ENCODE data around the gene GLOD4.
"Not testable (repeated sequence)": the region's sequence is repeated elsewhere in the genome, so short reads cannot be mapped to it uniquely, and the experiment has no call there.

Gene GLOD4

DNA sequence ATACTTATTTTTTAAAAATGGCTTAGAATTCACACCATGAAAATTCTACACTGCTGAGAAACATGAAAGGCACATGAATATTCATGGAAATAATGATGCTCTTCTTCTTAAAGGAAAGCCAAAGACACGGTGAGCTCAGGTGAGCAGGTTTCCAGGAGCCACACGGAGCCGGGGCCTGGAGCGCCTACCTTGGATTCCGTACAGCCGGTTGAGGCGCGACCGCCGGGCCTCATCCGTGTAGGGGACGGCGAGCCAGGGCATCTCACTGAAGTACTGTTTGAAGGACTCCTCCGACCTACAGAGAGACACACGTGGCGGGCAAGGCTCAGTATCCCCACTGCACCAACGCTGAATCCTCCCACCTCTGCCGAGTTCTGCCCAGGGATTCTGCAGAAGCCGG is 37.2 kb upstream of the GLOD4 start:
- no peaks in the 10 kb centered on the region for H3K27me3 ChIP-seq (ENCODE audit: control insufficient read depth in 5 of 5, insufficient read depth in 4 of 5, low read length in 5 of 5)
- H3K4me3 ChIP-seq (ENCODE audit: low read depth in 1 of 5, low read length in 5 of 5): no peak overlapping the region
- H3K36me3 ChIP-seq (ENCODE audit: control insufficient read depth in 5 of 5, insufficient read depth in 5 of 5, low read length in 5 of 5): peaks cover 0 to 29% (median 18%) of the 10 kb centered on the region in 5 donors
- H3K9ac ChIP-seq (ENCODE audit: low read length in 5 of 5): no peak overlapping the region
- no peaks in the 10 kb centered on the region for H3K4me1 ChIP-seq (ENCODE audit: control insufficient read depth in 5 of 5, insufficient read depth in 5 of 5, low read length in 5 of 5)
- H3K9me3 ChIP-seq (ENCODE audit: control insufficient read depth in 5 of 5, low read length in 5 of 5): no peaks in the 10 kb centered on the region
- H3K27ac ChIP-seq (ENCODE audit: low read depth, low read length): no peak overlapping the region

DNA sequence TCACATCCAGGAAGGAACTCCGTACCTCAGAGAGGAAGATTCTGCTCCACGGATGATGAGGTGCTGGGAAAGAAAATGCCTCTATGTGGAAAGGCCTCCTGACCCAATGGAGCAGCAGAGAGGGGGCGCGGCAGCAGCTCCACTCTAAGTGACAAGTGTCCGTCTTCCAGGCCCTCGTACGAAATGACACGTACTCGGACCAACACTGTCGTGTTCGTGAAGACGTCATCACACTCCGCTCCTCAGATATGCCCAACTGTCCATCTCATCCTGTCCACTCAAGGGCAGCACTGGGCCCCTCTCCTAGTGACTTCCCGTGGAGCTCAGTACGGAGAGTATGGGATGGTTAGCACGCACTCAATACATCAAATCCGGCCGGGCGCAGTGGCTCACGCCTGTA is 32.3 kb upstream of the GLOD4 start:
- H3K27me3 ChIP-seq (ENCODE audit: control insufficient read depth in 5 of 5, insufficient read depth in 4 of 5, low read length in 5 of 5): no peaks in the 10 kb centered on the region
- H3K4me1 ChIP-seq (ENCODE audit: control insufficient read depth in 5 of 5, insufficient read depth in 5 of 5, low read length in 5 of 5): no peaks in the 10 kb centered on the region
- H3K27ac ChIP-seq (ENCODE audit: low read depth, low read length): no peak overlapping the region
- peaks cover 0 to 29% (median 19%) of the 10 kb centered on the region in 5 donors for H3K36me3 ChIP-seq (ENCODE audit: control insufficient read depth in 5 of 5, insufficient read depth in 5 of 5, low read length in 5 of 5)
- no peak overlapping the region for H3K4me3 ChIP-seq (ENCODE audit: low read depth in 1 of 5, low read length in 5 of 5)
- H3K9ac ChIP-seq (ENCODE audit: low read length in 5 of 5): no peak overlapping the region
- H3K9me3 ChIP-seq (ENCODE audit: control insufficient read depth in 5 of 5, low read length in 5 of 5): no peaks in the 10 kb centered on the region

- Histone ChIP-seq H3K4me1 (ENCODE audit: control insufficient read depth in 5 of 5, insufficient read depth in 5 of 5, low read length in 5 of 5) (no peaks in the 10 kb centered on the region), H3K9me3 (ENCODE audit: control insufficient read depth in 5 of 5, low read length in 5 of 5) (no peaks in the 10 kb centered on the region), H3K9ac (ENCODE audit: low read length in 5 of 5) (no peak overlapping the region), H3K27ac (ENCODE audit: low read depth, low read length) (no peak overlapping the region), H3K27me3 (ENCODE audit: control insufficient read depth in 5 of 5, insufficient read depth in 4 of 5, low read length in 5 of 5) (no peaks in the 10 kb centered on the region), H3K4me3 (ENCODE audit: low read depth in 1 of 5, low read length in 5 of 5) (no peak overlapping the region), H3K36me3 (ENCODE audit: control insufficient read depth in 5 of 5, insufficient read depth in 5 of 5, low read length in 5 of 5) (peaks cover 0 to 26% (median 15%) of the 10 kb centered on the region in 5 donors)
Measured at GRCh38 chr17:812638-813204, 30.6 kb upstream of the GLOD4 start.

GRCh38 chr17:811051-811784 is 29.1 kb upstream of the GLOD4 start:
- H3K36me3 ChIP-seq (ENCODE audit: control insufficient read depth in 5 of 5, insufficient read depth in 5 of 5, low read length in 5 of 5): peaks cover 0 to 24% (median 12%) of the 10 kb centered on the region in 5 donors
- H3K9ac ChIP-seq (ENCODE audit: low read length in 5 of 5): no peak overlapping the region

GRCh38 chr17:807523-808294 is 25.6 kb upstream of the GLOD4 start:
- H3K36me3 ChIP-seq (ENCODE audit: control insufficient read depth in 5 of 5, insufficient read depth in 5 of 5, low read length in 5 of 5): peaks cover 0 to 17% (median 5%) of the 10 kb centered on the region in 5 donors

More at GRCh38 chr17:811051-811784, 29.1 kb upstream of the GLOD4 start:
- H3K9me3 ChIP-seq (ENCODE audit: control insufficient read depth in 5 of 5, low read length in 5 of 5): no peaks in the 10 kb centered on the region
- H3K27me3 ChIP-seq (ENCODE audit: control insufficient read depth in 5 of 5, insufficient read depth in 4 of 5, low read length in 5 of 5): no peaks in the 10 kb centered on the region
- no peak overlapping the region for H3K4me3 ChIP-seq (ENCODE audit: low read depth in 1 of 5, low read length in 5 of 5)
- no peaks in the 10 kb centered on the region for H3K4me1 ChIP-seq (ENCODE audit: control insufficient read depth in 5 of 5, insufficient read depth in 5 of 5, low read length in 5 of 5)
- H3K27ac ChIP-seq (ENCODE audit: low read depth, low read length): no peak overlapping the region

GRCh38 chr17:806781-807522 is 24.9 kb upstream of the GLOD4 start:
- Histone ChIP-seq H3K9ac (ENCODE audit: low read length in 5 of 5) (no peak overlapping the region), H3K9me3 (ENCODE audit: control insufficient read depth in 5 of 5, low read length in 5 of 5) (no peaks in the 10 kb centered on the region), H3K36me3 (ENCODE audit: control insufficient read depth in 5 of 5, insufficient read depth in 5 of 5, low read length in 5 of 5) (peaks cover 0 to 12% (median 0%) of the 10 kb centered on the region in 5 donors), H3K4me3 (ENCODE audit: low read depth in 1 of 5, low read length in 5 of 5) (no peak overlapping the region), H3K4me1 (ENCODE audit: control insufficient read depth in 5 of 5, insufficient read depth in 5 of 5, low read length in 5 of 5) (peaks cover 0 to 4% (median 0%) of the 10 kb centered on the region in 5 donors), H3K27ac (ENCODE audit: low read depth, low read length) (no peak overlapping the region), H3K27me3 (ENCODE audit: control insufficient read depth in 5 of 5, insufficient read depth in 4 of 5, low read length in 5 of 5) (peaks cover 0 to 2% (median 0%) of the 10 kb centered on the region in 5 donors)

More at GRCh38 chr17:807523-808294, 25.6 kb upstream of the GLOD4 start:
- Histone ChIP-seq H3K27me3 (ENCODE audit: control insufficient read depth in 5 of 5, insufficient read depth in 4 of 5, low read length in 5 of 5) (peaks cover 0 to 2% (median 0%) of the 10 kb centered on the region in 5 donors), H3K4me3 (ENCODE audit: low read depth in 1 of 5, low read length in 5 of 5) (no peak overlapping the region), H3K27ac (ENCODE audit: low read depth, low read length) (no peak overlapping the region), H3K4me1 (ENCODE audit: control insufficient read depth in 5 of 5, insufficient read depth in 5 of 5, low read length in 5 of 5) (no peaks in the 10 kb centered on the region), H3K9ac (ENCODE audit: low read length in 5 of 5) (no peak overlapping the region), H3K9me3 (ENCODE audit: control insufficient read depth in 5 of 5, low read length in 5 of 5) (no peaks in the 10 kb centered on the region)

GRCh38 chr17:806346-806745 is 24.3 kb upstream of the GLOD4 start:
- Histone ChIP-seq H3K27ac (ENCODE audit: low read depth, low read length) (no peak overlapping the region), H3K9me3 (ENCODE audit: control insufficient read depth in 5 of 5, low read length in 5 of 5) (no peaks in the 10 kb centered on the region), H3K9ac (ENCODE audit: low read length in 5 of 5) (no peak overlapping the region), H3K27me3 (ENCODE audit: control insufficient read depth in 5 of 5, insufficient read depth in 4 of 5, low read length in 5 of 5) (peaks cover 0 to 2% (median 0%) of the 10 kb centered on the region in 5 donors), H3K36me3 (ENCODE audit: control insufficient read depth in 5 of 5, insufficient read depth in 5 of 5, low read length in 5 of 5) (peaks cover 0 to 12% (median 0%) of the 10 kb centered on the region in 5 donors), H3K4me3 (ENCODE audit: low read depth in 1 of 5, low read length in 5 of 5) (no peak overlapping the region), H3K4me1 (ENCODE audit: control insufficient read depth in 5 of 5, insufficient read depth in 5 of 5, low read length in 5 of 5) (peaks cover 0 to 7% (median 0%) of the 10 kb centered on the region in 5 donors)

DNA sequence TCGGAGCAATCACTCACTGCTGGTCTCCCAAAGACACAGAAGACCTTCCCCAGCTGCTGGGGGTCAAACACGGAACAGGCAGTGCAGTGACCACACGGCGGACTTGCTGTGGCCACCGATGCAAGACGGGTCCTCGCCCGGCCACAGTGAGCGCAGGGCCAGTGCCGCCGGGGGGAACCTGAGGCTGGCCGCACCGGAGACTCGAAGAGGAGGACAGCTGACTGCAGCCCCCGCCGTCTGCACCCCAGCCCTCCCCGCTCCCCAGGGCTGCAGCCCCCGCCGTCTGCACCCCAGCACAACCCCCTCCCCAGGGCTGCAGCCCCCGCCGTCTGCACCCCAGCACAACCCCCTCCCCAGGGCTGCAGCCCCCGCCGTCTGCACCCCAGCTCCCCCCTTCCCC is 23.8 kb upstream of the GLOD4 start:
- not testable (repeated sequence) for H3K4me1 ChIP-seq (ENCODE audit: control insufficient read depth in 5 of 5, insufficient read depth in 5 of 5, low read length in 5 of 5); H3K9ac ChIP-seq (ENCODE audit: low read length in 5 of 5); H3K27me3 ChIP-seq (ENCODE audit: control insufficient read depth in 5 of 5, insufficient read depth in 4 of 5, low read length in 5 of 5); H3K4me3 ChIP-seq (ENCODE audit: low read depth in 1 of 5, low read length in 5 of 5); H3K27ac ChIP-seq (ENCODE audit: low read depth, low read length); H3K9me3 ChIP-seq (ENCODE audit: control insufficient read depth in 5 of 5, low read length in 5 of 5)
- H3K36me3 ChIP-seq (ENCODE audit: control insufficient read depth in 5 of 5, insufficient read depth in 5 of 5, low read length in 5 of 5): peaks cover 0 to 12% (median 0%) of the 10 kb centered on the region in 5 donors

DNA sequence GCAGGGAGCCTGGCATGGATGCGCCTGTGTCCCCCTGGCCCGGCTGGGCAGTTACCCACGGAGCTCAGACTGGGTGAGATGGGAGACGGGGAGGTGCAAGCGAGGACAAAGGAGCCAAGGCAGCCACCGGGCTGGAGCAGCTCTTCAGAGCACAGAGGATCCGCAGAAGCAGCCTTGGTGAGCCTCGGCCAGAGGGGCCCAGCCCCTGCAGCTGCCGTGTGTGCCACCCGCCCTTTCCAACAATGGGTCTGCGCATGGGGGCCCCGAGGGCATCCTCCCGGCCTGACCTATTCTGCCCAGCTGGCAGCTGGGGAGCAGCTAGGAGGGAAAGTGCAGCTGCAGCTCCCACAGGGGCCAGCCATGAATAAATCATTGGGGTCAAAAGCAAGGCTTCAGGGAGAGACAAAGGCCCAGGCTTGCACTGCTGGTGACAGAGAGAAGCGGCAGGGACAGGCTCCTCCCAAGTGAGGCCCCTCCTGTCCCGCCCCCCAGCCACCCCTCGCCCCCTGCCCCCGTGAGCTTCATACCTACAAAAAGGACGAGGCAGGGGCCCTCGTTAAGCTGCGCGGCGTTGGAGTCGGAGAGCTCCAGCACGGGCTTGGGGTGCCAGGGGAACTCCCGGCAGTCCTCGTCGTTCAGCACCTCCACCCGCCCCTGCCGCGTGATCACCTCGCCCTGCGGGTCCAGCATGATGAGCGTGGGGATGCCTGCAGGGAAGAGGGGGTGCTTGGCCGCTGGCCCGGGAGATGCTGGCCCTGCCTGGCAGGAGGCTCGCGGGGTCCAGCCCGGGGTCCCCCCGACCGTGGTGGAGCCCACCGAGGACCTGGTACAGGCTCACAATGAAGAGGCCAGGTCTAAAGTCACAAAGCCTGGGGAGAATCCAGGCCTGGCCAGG is 22.7 kb upstream of the GLOD4 start:
- H3K27ac ChIP-seq (ENCODE audit: low read depth, low read length): no peak overlapping the region
- H3K36me3 ChIP-seq (ENCODE audit: control insufficient read depth in 5 of 5, insufficient read depth in 5 of 5, low read length in 5 of 5): peaks cover 0 to 7% (median 0%) of the 10 kb centered on the region in 5 donors
- H3K27me3 ChIP-seq (ENCODE audit: control insufficient read depth in 5 of 5, insufficient read depth in 4 of 5, low read length in 5 of 5): peaks cover 0 to 2% (median 0%) of the 10 kb centered on the region in 5 donors
- H3K9ac ChIP-seq (ENCODE audit: low read length in 5 of 5): no peak overlapping the region
- H3K9me3 ChIP-seq (ENCODE audit: control insufficient read depth in 5 of 5, low read length in 5 of 5): no peaks in the 10 kb centered on the region
- no peak overlapping the region for H3K4me3 ChIP-seq (ENCODE audit: low read depth in 1 of 5, low read length in 5 of 5)
- H3K4me1 ChIP-seq (ENCODE audit: control insufficient read depth in 5 of 5, insufficient read depth in 5 of 5, low read length in 5 of 5): peaks cover 0 to 7% (median 0%) of the 10 kb centered on the region in 5 donors
